PC-3 (cell line): ENCODE measurements around the gene SAMD11.

Experiments used
- CTCF ChIP-seq: fragments of 300-600 bp; sonication (generic); conservative IDR thresholded peaks from 2 replicates; pipeline ENCODE4 v1.5.1; 2017; ENCODE audit warnings: antibody characterized with exemption, low read depth, mild to moderate bottlenecking, low read length
- EZH2 ChIP-seq: fragments of 300-600 bp; sonication (generic); IDR thresholded peaks from one replicate; pipeline ENCODE4 v1.6.1; 2017; ENCODE audit warnings: antibody characterized with exemption, mild to moderate bottlenecking, low read length; ENCODE audit not compliant: unreplicated experiment
- EZH2phosphoT487 ChIP-seq: fragments of 300-600 bp; sonication (generic); IDR thresholded peaks from 2 replicates; pipeline ENCODE4 v1.6.1; 2018; ENCODE audit warnings: mild to moderate bottlenecking, antibody characterized with exemption, low read length, borderline replicate concordance

DNA sequence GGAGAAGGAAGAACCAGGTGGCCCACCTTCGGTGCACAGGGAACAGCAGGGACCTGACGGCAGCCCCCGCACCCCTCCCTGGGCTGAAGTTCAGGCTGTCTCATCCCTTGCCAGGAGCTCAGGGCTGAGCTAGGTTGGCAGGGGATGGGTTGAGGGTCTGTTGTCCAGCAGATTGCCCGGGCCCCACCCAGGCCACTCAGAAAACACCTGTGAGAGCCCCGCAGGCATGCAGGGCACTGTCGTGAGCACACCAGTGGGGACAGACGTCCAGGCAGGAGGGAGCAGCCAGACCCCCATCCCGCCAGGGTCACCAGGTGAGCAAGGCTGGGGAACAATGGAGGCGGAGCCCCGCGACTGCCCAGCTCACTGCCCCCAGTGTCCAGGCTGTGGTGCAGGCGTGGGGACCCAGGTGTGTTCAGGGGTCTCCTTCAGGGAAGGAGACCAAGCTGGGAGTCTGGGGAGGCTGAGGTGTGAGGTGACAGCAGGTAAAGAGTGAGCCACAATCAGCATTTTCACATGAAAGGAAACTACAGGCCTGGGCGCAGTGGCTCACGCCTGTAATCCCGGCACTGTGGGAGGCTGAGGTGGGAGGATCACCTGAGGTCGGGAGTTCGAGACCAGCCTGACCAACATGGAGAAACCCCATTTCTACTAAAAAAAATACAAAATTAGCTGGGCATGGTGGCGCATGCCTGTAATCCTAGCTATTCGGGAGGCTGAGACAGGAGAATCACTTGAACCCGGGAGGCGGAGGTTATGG lies 9.4 kb upstream of the SAMD11 start:
- no peak for TF ChIP-seq CTCF
- TF ChIP-seq EZH2, result no peak
- no peak for TF ChIP-seq EZH2phosphoT487
